Measurements from ENCODE around the gene TBC1D22A. TPM values are rescaled to one million over a fixed set of nuclear protein-coding genes. Genes with fewer than 3 reads are reported as not detected.

Gene TBC1D22A
- total and polyA plus RNA-seq, 10 of the 15 experiments (the other 5 are each of a cell fraction or from before 2014, with no cell fraction given): 0.63 to 44.7 (median 27.4) TPM

DNA sequence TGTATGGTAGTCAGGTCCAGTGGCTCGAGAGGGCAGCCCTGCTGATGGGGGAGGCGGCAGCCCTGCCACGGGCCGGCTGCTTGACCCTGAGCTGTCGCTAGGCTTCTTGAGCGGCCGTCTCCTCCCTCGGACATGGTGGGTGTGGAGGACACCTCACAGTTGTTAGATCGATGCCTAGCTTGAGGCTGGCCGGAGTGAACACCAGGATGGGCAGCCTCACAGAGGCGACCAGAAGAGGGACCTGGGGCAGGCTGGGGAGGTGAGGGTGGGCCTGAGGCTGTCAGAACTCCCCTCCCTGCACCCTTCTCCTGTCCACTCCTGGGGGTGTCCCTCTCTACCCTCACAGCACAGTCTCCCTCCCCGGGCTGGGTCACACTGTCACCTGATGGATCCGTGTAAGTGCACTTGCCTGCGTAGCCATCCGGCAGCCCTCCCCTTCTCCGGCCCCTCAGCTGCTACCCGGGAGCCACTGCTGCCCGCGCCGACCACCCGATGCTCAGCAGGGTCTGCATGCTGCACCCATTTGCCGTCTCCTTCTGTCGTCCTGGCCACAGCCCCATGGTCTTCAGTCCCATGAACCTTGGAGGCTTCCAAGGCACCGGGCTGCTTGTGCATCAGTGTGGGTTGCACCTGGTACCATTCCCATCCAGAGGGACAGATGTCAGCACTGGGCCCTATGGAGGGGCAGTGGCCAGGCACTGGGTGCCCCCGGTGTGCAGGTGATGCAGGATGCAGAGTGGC lies 394.1 kb downstream of the TBC1D22A start:
- ChIA-PET CTCF (no interaction called here), SMC1A (ENCODE audit: uncharacterized antibody, unreplicated experiment) (no interaction called here), POLR2A (no interaction called here), RAD21 (ENCODE audit: unreplicated experiment) (no interaction called here)
- FAIRE-seq (no peak), ATAC-seq (no peak), DNase-seq (ENCODE audit: low read depth, low spot score) (no peak)
- H3K4me2 ChIP-seq (ENCODE audit: control insufficient read depth, insufficient read depth): no peak overlapping the region
- H4K20me1 ChIP-seq (ENCODE audit: control insufficient read depth, insufficient read depth): no peaks in the 10 kb centered on the region
- intact Hi-C loops (cut with micrococcal nuclease; ENCODE audit: unreplicated experiment): no loop called here
- no peak overlapping the region for H3K4me3 ChIP-seq
- H2AFZ ChIP-seq (ENCODE audit: control insufficient read depth, low read depth, low read length): no peak overlapping the region
- no peak overlapping the region for H3K9ac ChIP-seq (ENCODE audit: control insufficient read depth, insufficient read depth, low read length)
- TF ChIP-seq JUND (IDR thresholded peaks at IDR 0.05; ENCODE audit: low read depth, low read length) (no peak), NFYB (IDR thresholded peaks at IDR 0.05; ENCODE audit: insufficient read depth, low read depth, low read length) (no peak), SPI1 (IDR thresholded peaks at IDR 0.05; ENCODE audit: borderline replicate concordance, insufficient read depth, low read depth, low read length) (no peak), EZH2 (IDR thresholded peaks at IDR 0.05; ENCODE audit: borderline replicate concordance, control insufficient read depth, low read depth, low read length) (no peak), CBFB (IDR thresholded peaks at IDR 0.05; ENCODE audit: low read depth) (no peak), EGR1 (IDR thresholded peaks at IDR 0.05; ENCODE audit: borderline replicate concordance in 1 of 2, low read depth in 2 of 2, low read length in 2 of 2) (no peak), RAD51 (IDR thresholded peaks at IDR 0.05) (no peak), IKZF1 (conservative IDR thresholded peaks at IDR 0.05) (no peak), PML (IDR thresholded peaks at IDR 0.05; ENCODE audit: low read length) (no peak), ZBTB11 (CRISPR knock-in tag; IDR thresholded peaks at IDR 0.05) (no peak), TAF1 (IDR thresholded peaks at IDR 0.05; ENCODE audit: borderline replicate concordance, low read depth, low read length) (no peak), FOXK2 (IDR thresholded peaks at IDR 0.05) (no peak), CHD1 (IDR thresholded peaks at IDR 0.05; ENCODE audit: low read depth, low read length) (no peak), HDAC6 (IDR thresholded peaks at IDR 0.05; ENCODE audit: unreplicated experiment) (no peak), ZZZ3 (IDR thresholded peaks at IDR 0.05; ENCODE audit: control insufficient read depth, insufficient read length, low read depth) (no peak), SP1 (IDR thresholded peaks at IDR 0.05; ENCODE audit: low read depth, low read length) (no peak), SREBF2 (IDR thresholded peaks at IDR 0.05; ENCODE audit: low read length) (no peak), SMAD5 (IDR thresholded peaks at IDR 0.05; ENCODE audit: low read depth) (no peak), FOS (IDR thresholded peaks at IDR 0.05; ENCODE audit: borderline replicate concordance, extremely low read depth, insufficient read length) (no peak), RBBP5 (conservative IDR thresholded peaks at IDR 0.05) (no peak)
- BruUV-seq (replicated peaks): no TSS peak
- H3K79me2 ChIP-seq (ENCODE audit: control insufficient read depth, insufficient read depth, low read length): no peaks in the 10 kb centered on the region
- H3K27me3 ChIP-seq (replicated peaks in 1 of 2; ENCODE audit: control insufficient read depth in 2 of 2, insufficient read depth in 2 of 2, low read length in 1 of 2): no peaks in the 10 kb centered on the region
- H3K4me1 ChIP-seq (ENCODE audit: control insufficient read depth, insufficient read depth, low read length): no peaks in the 10 kb centered on the region
- no peaks in the 10 kb centered on the region for H3K9me3 ChIP-seq (replicated peaks; ENCODE audit: control insufficient read depth, insufficient read depth, low read length)
- in situ Hi-C loops (cut with MboI): no loop called here
- 88% methylated on average over 18 of the region's 25 CpGs for WGBS (ENCODE audit: insufficient coverage, insufficient replicate concordance, low lambda C conversion rate, missing lambda C conversion rate)
- peaks cover 2 to 8% of the 10 kb centered on the region in 2 experiments for H3K36me3 ChIP-seq (ENCODE audit: control insufficient read depth in 2 of 2, insufficient read depth in 2 of 2, low read length in 1 of 2)
- no peak overlapping the region for H3K27ac ChIP-seq (ENCODE audit: control insufficient read depth, insufficient read depth)

All from GM12878 (cell line).